Epithelial cell of esophagus (primary cell): ENCODE results near the gene PRDX6.
A peak's percentile ranks its signal among the peaks of the same experiment; 100 is the strongest.

Experiments used
- DNase-seq: peaks from one replicate; pipeline ENCODE4 v3.0.0; 2010; ENCODE audit warnings: low read depth
- H3K4me3 ChIP-seq: 2 replicates; pipeline ENCODE4 v1.5.1; 2011; ENCODE audit warnings: mild to moderate bottlenecking, low read length, control low read depth
- TF ChIP-seq, protein P1 (sequence below): IDR thresholded peaks from 2 replicates; pipeline ENCODE4 v1.5.1; 2011; ENCODE audit warnings: low read depth, mild to moderate bottlenecking, low read length, control low read depth, inconsistent platforms; ENCODE audit not compliant: insufficient read depth; ENCODE audit errors: missing control alignments

Gene PRDX6

DNA sequence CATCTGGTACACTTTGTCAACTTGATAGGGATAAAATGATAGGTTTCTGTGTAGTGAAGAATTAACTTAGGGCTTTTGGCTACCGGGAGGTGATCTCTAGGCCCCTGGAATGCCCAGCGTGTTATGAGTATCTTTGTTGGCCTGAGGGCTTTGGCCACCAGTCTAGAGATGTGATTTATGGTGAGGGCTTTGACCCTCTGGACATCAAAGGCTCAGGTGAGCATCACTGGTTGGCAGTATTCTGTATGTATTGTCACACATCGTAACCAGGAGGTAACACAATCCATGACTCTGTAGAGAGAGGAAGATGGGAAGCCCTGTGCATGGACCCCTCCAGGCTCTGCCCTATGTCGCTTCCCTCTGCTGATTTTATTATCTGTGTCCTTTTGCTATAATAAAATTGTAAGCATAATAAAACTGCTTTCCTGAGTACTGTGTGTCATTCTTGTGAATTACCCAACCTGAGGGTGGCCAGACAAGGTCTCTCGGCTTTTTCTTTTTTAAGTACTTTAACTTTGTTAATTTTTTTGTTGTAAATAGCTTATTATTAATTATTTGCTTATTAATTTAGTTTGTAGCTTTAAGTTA is 40.2 kb upstream of the PRDX6 start:
- no peak for DNase-seq
- H3K4me3 ChIP-seq, result no peak overlapping the region
- TF ChIP-seq, protein P1, sequence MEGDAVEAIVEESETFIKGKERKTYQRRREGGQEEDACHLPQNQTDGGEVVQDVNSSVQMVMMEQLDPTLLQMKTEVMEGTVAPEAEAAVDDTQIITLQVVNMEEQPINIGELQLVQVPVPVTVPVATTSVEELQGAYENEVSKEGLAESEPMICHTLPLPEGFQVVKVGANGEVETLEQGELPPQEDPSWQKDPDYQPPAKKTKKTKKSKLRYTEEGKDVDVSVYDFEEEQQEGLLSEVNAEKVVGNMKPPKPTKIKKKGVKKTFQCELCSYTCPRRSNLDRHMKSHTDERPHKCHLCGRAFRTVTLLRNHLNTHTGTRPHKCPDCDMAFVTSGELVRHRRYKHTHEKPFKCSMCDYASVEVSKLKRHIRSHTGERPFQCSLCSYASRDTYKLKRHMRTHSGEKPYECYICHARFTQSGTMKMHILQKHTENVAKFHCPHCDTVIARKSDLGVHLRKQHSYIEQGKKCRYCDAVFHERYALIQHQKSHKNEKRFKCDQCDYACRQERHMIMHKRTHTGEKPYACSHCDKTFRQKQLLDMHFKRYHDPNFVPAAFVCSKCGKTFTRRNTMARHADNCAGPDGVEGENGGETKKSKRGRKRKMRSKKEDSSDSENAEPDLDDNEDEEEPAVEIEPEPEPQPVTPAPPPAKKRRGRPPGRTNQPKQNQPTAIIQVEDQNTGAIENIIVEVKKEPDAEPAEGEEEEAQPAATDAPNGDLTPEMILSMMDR, result no peak

DNA sequence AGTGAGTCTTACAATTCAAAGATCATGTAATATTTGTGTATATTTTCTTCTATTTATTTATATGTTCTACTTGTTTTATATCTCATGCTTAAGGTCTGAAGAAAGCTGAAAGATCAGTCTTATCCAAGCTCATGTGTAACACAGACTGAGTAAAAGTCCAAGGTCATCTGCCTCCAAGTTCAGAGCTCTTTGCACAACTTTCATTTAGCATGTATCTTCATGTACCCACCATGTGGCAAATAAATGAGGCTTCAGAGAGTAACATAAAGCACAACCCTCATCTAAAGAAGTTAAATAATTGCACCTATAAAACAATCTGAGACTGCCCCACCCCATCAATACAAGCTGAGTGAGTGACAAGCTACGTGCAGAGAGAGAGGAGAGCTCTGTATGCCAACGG is 38.5 kb upstream of the PRDX6 start:
- TF ChIP-seq, protein P1, result no peak
- no peak overlapping the region for H3K4me3 ChIP-seq
- no peak for DNase-seq

DNA sequence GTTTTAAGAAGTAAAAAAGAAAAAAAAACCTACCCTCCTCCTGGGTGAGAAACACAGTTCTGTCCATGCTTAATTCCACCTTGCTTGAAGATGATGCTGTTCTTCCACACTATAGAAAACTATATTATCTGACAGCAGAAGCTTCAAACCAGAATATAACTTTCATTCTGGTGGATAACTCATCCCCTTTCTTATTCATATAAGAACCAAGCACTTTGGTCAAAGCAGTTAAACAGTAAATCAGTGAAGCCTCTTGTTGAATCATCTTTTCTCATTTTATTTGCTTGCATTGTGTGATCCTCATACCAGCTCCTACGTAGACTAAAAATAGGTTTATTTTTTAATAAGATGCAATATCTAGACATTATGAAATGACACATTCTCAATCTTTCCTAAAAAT is 36.7 kb upstream of the PRDX6 start:
- TF ChIP-seq, protein P1, result no peak
- no peak overlapping the region for H3K4me3 ChIP-seq
- no peak for DNase-seq

DNA sequence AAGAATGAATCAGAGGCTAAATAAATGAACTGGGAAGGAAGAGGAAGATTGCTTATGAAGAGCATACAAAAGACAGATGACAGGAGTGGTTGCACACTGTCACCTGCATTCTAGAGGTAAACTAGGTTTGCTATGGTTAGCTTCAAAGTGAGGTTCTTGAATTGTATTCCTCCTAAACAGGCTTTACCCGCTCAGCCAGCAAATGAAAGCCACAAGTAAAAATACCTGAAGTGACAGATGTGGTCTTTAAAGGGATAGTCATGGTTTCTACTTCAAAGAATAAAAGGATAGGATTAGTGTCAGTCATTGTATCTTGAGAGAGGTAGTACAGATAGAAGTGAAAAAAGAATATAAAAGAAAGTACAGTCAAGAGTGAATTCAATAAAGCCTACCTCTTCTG is 32.4 kb upstream of the PRDX6 start:
- TF ChIP-seq, protein P1, result no peak
- peak; percentile 22 for DNase-seq
- H3K4me3 ChIP-seq, result no peak overlapping the region

DNA sequence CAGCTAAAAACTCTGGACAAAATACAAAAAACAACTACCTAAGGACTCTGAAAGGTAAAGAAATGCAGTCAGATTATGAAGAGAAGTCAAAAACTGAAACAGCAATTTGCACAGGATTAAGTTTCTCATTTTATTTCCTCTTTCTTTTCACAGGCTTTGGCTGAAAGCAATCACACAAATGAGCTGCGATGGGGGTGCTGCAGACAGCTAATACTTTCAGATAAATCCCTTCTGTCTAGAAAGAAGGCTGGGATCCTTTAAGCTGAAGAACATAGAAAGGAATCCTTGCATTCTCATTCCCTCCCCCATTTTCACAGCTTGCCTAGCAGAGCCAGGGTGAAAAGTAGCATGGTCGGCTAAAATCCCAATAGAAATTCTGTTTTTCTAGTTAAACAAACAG is 32.0 kb upstream of the PRDX6 start:
- TF ChIP-seq, protein P1, result no peak
- DNase-seq, result no peak
- no peak overlapping the region for H3K4me3 ChIP-seq

DNA sequence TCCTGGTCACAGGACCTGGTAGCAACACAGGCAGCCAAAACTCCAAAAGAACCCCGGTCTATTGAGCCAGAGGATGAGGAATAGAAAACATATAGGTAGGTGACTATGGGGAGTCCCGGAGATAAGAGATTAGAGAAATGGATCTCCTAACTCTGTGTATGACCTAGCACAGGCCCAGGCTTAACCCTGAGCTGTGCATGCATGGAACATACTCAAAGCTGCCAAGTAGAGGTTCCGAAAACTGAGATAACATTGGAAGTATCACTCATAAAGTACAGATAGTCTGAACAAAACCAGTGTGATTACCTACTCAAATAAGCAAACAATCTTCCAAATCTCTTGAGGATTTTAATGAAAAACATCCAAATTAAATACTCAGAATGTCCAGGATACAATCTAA is 31.5 kb upstream of the PRDX6 start:
- H3K4me3 ChIP-seq, result no peak overlapping the region
- no peak for DNase-seq
- TF ChIP-seq, protein P1, result no peak

DNA sequence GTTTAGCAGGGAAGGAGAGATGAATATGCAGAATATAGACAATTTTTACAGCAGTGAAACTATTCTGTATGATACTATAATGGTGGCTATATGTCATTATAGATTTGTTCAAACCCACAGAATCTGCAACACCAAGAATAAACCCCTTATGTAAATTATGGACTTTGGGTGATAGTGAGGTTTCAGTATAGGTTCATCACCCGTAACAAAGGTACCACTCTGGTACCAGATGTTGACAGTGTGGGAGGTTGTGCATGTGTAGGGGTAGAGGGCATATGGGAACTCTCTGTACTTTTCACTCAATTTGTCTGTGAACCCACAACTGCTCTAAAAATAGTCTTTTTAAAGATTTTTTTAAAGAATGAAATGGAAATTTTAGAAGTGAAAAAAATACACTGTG is 29.9 kb upstream of the PRDX6 start:
- no peak for DNase-seq
- H3K4me3 ChIP-seq, result no peak overlapping the region

More for the DNA sequence above, 29.9 kb upstream of the PRDX6 start:
- TF ChIP-seq, protein P1, result no peak
